Astrocyte (in vitro differentiated cells and primary cell): Measurements from ENCODE around the gene FAM3C. TPM values are rescaled to one million over a fixed set of nuclear protein-coding genes. Genes with fewer than 3 reads are reported as not detected.
A peak's percentile ranks its signal among the peaks of the same experiment; 100 is the strongest.

Source experiments
- DNase-seq: peaks from one replicate; pipeline ENCODE4 v3.0.0-alpha.2; 2010; ENCODE audit warnings: low read depth
- FAIRE-seq: peaks from 2 replicates; lab custom pipeline; 2011; peaks lifted over from hg19 to GRCh38; lab: Jason Lieb, UNC
- H2AFZ ChIP-seq: 2 replicates; pipeline ENCODE4 v1.6.0; 2012; ENCODE audit warnings: low read depth, low read length, inconsistent platforms
- H3K27ac ChIP-seq: 2 replicates; pipeline ENCODE4 v1.5.1; 2011; ENCODE audit warnings: low read depth, low read length, inconsistent platforms
- H3K27me3 ChIP-seq: 2 replicates; pipeline ENCODE4 v1.6.0; 2011; ENCODE audit warnings: low read length, inconsistent platforms; ENCODE audit not compliant: insufficient read depth
- H3K36me3 ChIP-seq: 2 replicates; pipeline ENCODE4 v1.5.1; 2011; ENCODE audit warnings: low read length, inconsistent platforms; ENCODE audit not compliant: insufficient read depth
- H3K4me1 ChIP-seq: 2 replicates; pipeline ENCODE4 v1.5.1; 2011; ENCODE audit warnings: low read length, inconsistent platforms; ENCODE audit not compliant: insufficient read depth
- H3K4me2 ChIP-seq: 2 replicates; pipeline ENCODE4 v1.6.0; 2012; ENCODE audit warnings: low read length, inconsistent platforms
- H3K4me3 ChIP-seq: 2 replicates; pipeline ENCODE4 v1.5.1; 2011; ENCODE audit warnings: low read depth, mild to moderate bottlenecking, low read length, inconsistent platforms; ENCODE audit not compliant: insufficient read depth
- H3K79me2 ChIP-seq: 2 replicates; pipeline ENCODE4 v1.6.0; 2012; ENCODE audit warnings: mild to moderate bottlenecking, low read length, inconsistent platforms; ENCODE audit not compliant: insufficient read depth
- H3K9ac ChIP-seq: 2 replicates; pipeline ENCODE4 v1.6.0; 2012; ENCODE audit warnings: mild to moderate bottlenecking, low read length, inconsistent platforms
- H3K9me3 ChIP-seq: 2 replicates; pipeline ENCODE4 v1.5.1; 2012; ENCODE audit warnings: low read depth, mild to moderate bottlenecking, low read length, inconsistent platforms; ENCODE audit not compliant: insufficient read depth
- H4K20me1 ChIP-seq: 2 replicates; pipeline ENCODE4 v1.6.0; 2012; ENCODE audit warnings: low read length, inconsistent platforms; ENCODE audit not compliant: insufficient read depth
- H3K27ac Mint-ChIP-seq: one replicate; pipeline ENCODE4 v1.8.0; 2021; ENCODE audit warnings: mild to moderate bottlenecking, mixed read lengths; ENCODE audit not compliant: unreplicated experiment
- H3K27me3 Mint-ChIP-seq: one replicate; pipeline ENCODE4 v1.8.0; 2021; ENCODE audit warnings: low read depth, mixed read lengths; ENCODE audit not compliant: unreplicated experiment
- H3K36me3 Mint-ChIP-seq: one replicate; pipeline ENCODE4 v1.8.0; 2021; ENCODE audit warnings: low read depth, mixed read lengths; ENCODE audit not compliant: unreplicated experiment
- H3K4me1 Mint-ChIP-seq: one replicate; pipeline ENCODE4 v1.8.0; 2021; ENCODE audit warnings: low read depth, mixed read lengths; ENCODE audit not compliant: unreplicated experiment
- H3K4me3 Mint-ChIP-seq: one replicate; pipeline ENCODE4 v1.8.0; 2021; ENCODE audit warnings: mild to moderate bottlenecking, moderate library complexity, mixed read lengths; ENCODE audit not compliant: unreplicated experiment
- H3K9me3 Mint-ChIP-seq: one replicate; pipeline ENCODE4 v1.8.0; 2021; ENCODE audit warnings: mild to moderate bottlenecking, mixed read lengths; ENCODE audit not compliant: unreplicated experiment
- CTCF ChIP-seq: IDR thresholded peaks from 2 replicates; pipeline ENCODE4 v1.5.1; 2011; ENCODE audit warnings: low read depth, mild to moderate bottlenecking, inconsistent platforms, low read length, moderate library complexity; ENCODE audit not compliant: insufficient read depth
- EZH2 ChIP-seq: IDR thresholded peaks from 2 replicates; pipeline ENCODE4 v1.6.1; 2012; ENCODE audit warnings: mild to moderate bottlenecking, low read length, inconsistent platforms; ENCODE audit not compliant: insufficient read depth
- total RNA-seq: library from RNA; stranded (reverse); gene quantifications from 2 replicates; pipeline ENCODE4 v1.2.1, GENCODE V29; 2021

The FAM3C gene
- total RNA-seq, 1 donor from 2014 or later = 71.8 TPM

GRCh38 chr7:121376979-121377378 is 19.1 kb downstream of the FAM3C start:
- Histone ChIP-seq H3K4me1 (peaks cover 6% of the 10 kb centered on the region), H4K20me1 (peaks cover 36% of the 10 kb centered on the region), H3K27me3 (no peaks in the 10 kb centered on the region), H2AFZ (no peak overlapping the region), H3K9me3 (no peaks in the 10 kb centered on the region), H3K27ac (no peak overlapping the region), H3K4me2 (no peak overlapping the region), H3K9ac (no peak overlapping the region), H3K36me3 (peaks cover 35% of the 10 kb centered on the region), H3K4me3 (no peak overlapping the region), H3K79me2 (peaks cover 26% of the 10 kb centered on the region)
- Mint-ChIP-seq H3K9me3 (no peaks in the 10 kb centered on the region), H3K4me3 (no peak overlapping the region), H3K27ac (no peak overlapping the region), H3K36me3 (peaks cover 10% of the 10 kb centered on the region), H3K4me1 (peaks cover 6% of the 10 kb centered on the region), H3K27me3 (no peaks in the 10 kb centered on the region)
- no peak for FAIRE-seq
- TF ChIP-seq CTCF = no peak
- TF ChIP-seq EZH2 = no peak
- no peak for DNase-seq

DNA sequence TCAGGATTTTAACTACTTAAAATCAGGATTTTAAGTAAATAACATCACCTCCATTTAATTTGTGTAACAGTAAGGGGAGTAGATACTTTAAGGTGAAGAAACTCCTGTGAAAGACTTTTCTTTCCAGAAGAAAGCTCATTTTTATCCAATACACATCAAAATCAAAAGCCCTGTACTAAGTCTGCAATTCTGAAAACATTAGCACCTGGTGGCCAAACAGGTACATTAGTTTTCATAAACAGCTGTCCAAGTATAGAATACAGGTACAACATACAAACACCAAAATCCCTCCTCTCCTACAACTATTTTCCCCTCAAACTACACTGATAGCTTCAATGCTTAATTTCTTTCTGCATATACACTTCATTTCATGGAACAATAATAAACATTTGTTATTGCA is 22.9 kb downstream of the FAM3C start:
- H4K20me1 ChIP-seq = peaks cover 17% of the 10 kb centered on the region
- H3K27ac ChIP-seq = no peak overlapping the region
- no peak overlapping the region for H2AFZ ChIP-seq
- Mint-ChIP-seq H3K36me3 (peaks cover 15% of the 10 kb centered on the region), H3K9me3 (no peaks in the 10 kb centered on the region), H3K27me3 (no peaks in the 10 kb centered on the region), H3K27ac (no peak overlapping the region), H3K4me3 (no peak overlapping the region), H3K4me1 (peaks cover 17% of the 10 kb centered on the region)
- peaks cover 42% of the 10 kb centered on the region for H3K36me3 ChIP-seq
- H3K9me3 ChIP-seq = no peaks in the 10 kb centered on the region
- H3K4me3 ChIP-seq = no peak overlapping the region
- H3K4me2 ChIP-seq = no peak overlapping the region
- DNase-seq = no peak
- no peak for FAIRE-seq
- TF ChIP-seq EZH2 (no peak), CTCF (peak; percentile 12)
- H3K27me3 ChIP-seq = no peaks in the 10 kb centered on the region
- H3K79me2 ChIP-seq = no peaks in the 10 kb centered on the region
- H3K9ac ChIP-seq = no peak overlapping the region
- peaks cover 9% of the 10 kb centered on the region for H3K4me1 ChIP-seq

- Mint-ChIP-seq H3K4me1 (peaks cover 17% of the 10 kb centered on the region), H3K4me3 (peak overlapping the region; percentile 48), H3K9me3 (no peaks in the 10 kb centered on the region), H3K27me3 (no peaks in the 10 kb centered on the region), H3K36me3 (peaks cover 15% of the 10 kb centered on the region), H3K27ac (no peak overlapping the region)
- Histone ChIP-seq H3K27ac (no peak overlapping the region), H3K27me3 (no peaks in the 10 kb centered on the region), H3K9ac (no peak overlapping the region), H3K4me3 (no peak overlapping the region), H3K36me3 (peaks cover 36% of the 10 kb centered on the region), H3K79me2 (no peaks in the 10 kb centered on the region), H3K4me2 (peak overlapping the region; percentile 23), H2AFZ (no peak overlapping the region), H3K9me3 (no peaks in the 10 kb centered on the region), H3K4me1 (peaks cover 9% of the 10 kb centered on the region), H4K20me1 (peaks cover 14% of the 10 kb centered on the region)
- FAIRE-seq = peak; percentile 13
- TF ChIP-seq EZH2 (no peak), CTCF (no peak)
- peak; percentile 64 for DNase-seq
These were observed 23.6 kb downstream of the FAM3C start for GRCh38 chr7:121372376-121373010.
